ENCODE data around the gene CPNE9. TPM values are rescaled to one million over a fixed set of nuclear protein-coding genes. Genes with fewer than 3 reads are reported as not detected.

The CPNE9 gene
- total RNA-seq, 4 donors from 2014 or later, result 0.54 to 1.6 (median 1.1) TPM

DNA sequence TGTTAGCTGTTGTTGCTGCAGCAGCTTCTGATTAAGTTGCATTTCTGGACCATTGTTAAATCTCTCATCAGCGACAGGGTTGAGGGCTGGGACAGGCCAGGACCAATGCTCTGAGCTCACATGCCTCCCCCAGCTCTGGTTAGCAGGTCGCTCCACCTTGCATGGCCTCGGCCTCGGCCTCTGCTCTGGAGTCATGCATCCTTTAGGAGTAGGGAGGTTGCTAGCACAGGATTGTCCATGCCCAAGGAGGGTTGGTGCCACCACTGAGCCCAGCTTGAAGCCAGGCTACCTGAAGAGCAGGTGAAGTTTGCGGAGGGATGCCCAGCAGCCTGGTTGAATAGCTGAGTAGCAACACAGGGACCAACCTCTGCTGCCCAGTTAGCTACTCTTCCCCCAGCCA, 11.2 kb upstream of the CPNE9 start:
- no peak overlapping the region for H3K4me3 ChIP-seq (ENCODE audit: low read depth, poor library complexity, severe bottlenecking)
- TF ChIP-seq POLR2A (IDR thresholded peaks at IDR 0.05), result no peak
- TF ChIP-seq, protein P1, sequence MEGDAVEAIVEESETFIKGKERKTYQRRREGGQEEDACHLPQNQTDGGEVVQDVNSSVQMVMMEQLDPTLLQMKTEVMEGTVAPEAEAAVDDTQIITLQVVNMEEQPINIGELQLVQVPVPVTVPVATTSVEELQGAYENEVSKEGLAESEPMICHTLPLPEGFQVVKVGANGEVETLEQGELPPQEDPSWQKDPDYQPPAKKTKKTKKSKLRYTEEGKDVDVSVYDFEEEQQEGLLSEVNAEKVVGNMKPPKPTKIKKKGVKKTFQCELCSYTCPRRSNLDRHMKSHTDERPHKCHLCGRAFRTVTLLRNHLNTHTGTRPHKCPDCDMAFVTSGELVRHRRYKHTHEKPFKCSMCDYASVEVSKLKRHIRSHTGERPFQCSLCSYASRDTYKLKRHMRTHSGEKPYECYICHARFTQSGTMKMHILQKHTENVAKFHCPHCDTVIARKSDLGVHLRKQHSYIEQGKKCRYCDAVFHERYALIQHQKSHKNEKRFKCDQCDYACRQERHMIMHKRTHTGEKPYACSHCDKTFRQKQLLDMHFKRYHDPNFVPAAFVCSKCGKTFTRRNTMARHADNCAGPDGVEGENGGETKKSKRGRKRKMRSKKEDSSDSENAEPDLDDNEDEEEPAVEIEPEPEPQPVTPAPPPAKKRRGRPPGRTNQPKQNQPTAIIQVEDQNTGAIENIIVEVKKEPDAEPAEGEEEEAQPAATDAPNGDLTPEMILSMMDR (IDR thresholded peaks at IDR 0.05), result no peak
- intact Hi-C loops (cut with DNase I; ENCODE audit: low total_unique reads), result no loop called here
- DNase-seq (ENCODE audit: low spot score in 2 of 2), result no peak
- 94 to 100% methylated on average over 2 to 5 of the region's 5 CpGs for WGBS, 2 donors

DNA sequence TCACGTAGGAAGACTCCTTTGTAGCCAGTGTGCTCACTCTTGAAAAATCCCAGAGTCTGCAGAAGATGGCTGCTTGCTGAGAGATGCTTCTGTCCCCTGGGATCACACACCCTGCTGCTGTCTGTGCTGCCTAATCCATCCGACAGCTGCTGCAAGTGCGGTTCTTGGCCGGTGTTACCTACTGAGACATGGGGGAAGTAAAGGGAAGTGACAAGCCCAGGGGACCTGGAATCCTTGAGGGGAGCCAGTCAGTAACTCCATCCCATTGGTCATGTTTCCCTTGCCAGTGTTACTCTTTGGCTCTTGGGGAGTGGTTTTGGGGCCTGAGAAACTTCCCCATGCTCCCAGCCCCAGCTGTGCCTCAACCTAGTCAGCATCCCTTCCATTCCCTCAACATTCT, 8.3 kb upstream of the CPNE9 start:
- 88 to 89% methylated on average over 4 of the region's 4 CpGs for WGBS, 2 donors
- intact Hi-C loops (cut with DNase I; ENCODE audit: low total_unique reads), result no loop called here
- H3K4me3 ChIP-seq (ENCODE audit: low read depth, poor library complexity, severe bottlenecking), result no peak overlapping the region
- TF ChIP-seq, protein P1 (IDR thresholded peaks at IDR 0.05), result no peak
- TF ChIP-seq POLR2A (IDR thresholded peaks at IDR 0.05), result no peak
- no peak for DNase-seq (ENCODE audit: low spot score in 2 of 2)

GRCh38 chr3:9695746-9696145, 7.9 kb upstream of the CPNE9 start:
- 84 to 85% methylated on average over 7 of the region's 7 CpGs for WGBS, 2 donors
- TF ChIP-seq POLR2A (IDR thresholded peaks at IDR 0.05), result no peak
- TF ChIP-seq, protein P1 (IDR thresholded peaks at IDR 0.05), result no peak
- no peak for DNase-seq (ENCODE audit: low spot score in 2 of 2)
- intact Hi-C loops (cut with DNase I; ENCODE audit: low total_unique reads), result no loop called here
- no peak overlapping the region for H3K4me3 ChIP-seq (ENCODE audit: low read depth, poor library complexity, severe bottlenecking)

DNA sequence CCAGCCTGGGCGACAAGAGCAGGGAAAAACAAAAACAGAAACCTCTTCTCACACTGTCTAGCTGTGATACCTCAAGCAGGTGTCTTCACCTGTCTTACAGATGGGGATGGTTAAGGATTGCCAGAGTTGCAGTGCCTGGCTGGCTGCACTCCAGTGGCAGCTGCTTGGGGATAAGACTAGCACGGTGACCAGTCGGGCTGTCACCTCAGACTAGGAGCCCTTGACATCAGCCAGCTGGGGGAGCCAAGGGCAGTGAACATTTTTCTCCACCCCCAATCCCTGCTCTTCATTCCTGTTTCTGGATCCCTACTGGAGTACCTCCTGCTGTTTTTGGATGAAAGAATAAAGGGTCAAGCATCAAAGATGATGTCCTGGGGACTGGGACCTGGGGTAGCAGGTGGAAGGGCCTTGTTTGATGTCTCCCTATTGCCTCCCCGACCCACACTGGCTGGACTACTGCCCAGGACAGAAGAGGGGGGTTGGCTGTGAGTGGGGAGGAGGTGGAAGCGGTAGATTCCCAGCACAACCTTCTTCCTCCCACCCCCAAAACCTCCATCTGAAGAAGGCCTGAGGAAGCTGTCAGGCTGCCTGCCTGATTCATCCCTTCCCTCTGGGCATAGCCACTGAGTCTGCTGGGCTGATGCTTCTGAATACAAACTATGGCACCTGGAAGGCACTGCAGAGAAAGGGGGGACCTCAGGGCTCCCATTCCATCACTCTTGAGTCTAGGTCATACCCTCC, 7.0 kb upstream of the CPNE9 start:
- TF ChIP-seq POLR2A (IDR thresholded peaks at IDR 0.05), result no peak
- 74 to 75% methylated on average over 5 of the region's 5 CpGs for WGBS, 2 donors
- no peak for DNase-seq (ENCODE audit: low spot score in 2 of 2)
- H3K4me3 ChIP-seq (ENCODE audit: low read depth, poor library complexity, severe bottlenecking), result no peak overlapping the region
- intact Hi-C loops (cut with DNase I; ENCODE audit: low total_unique reads), result no loop called here

- WGBS, 2 donors, result 73 to 86% methylated on average over 4 of the region's 4 CpGs
- DNase-seq (ENCODE audit: low spot score in 2 of 2), result no peak
Measured at GRCh38 chr3:9697892-9698291, 5.7 kb upstream of the CPNE9 start.

GRCh38 chr3:9698293-9698692, 5.3 kb upstream of the CPNE9 start:
- no peak for DNase-seq (ENCODE audit: low spot score in 2 of 2)
- no peak for TF ChIP-seq POLR2A (IDR thresholded peaks at IDR 0.05)
- TF ChIP-seq, protein P1 (IDR thresholded peaks at IDR 0.05), result no peak
- intact Hi-C loops (cut with DNase I; ENCODE audit: low total_unique reads), result no loop called here
- H3K4me3 ChIP-seq (ENCODE audit: low read depth, poor library complexity, severe bottlenecking), result no peak overlapping the region
- WGBS, 2 donors, result 92 to 96% methylated on average over 3 of the region's 3 CpGs

More at GRCh38 chr3:9697892-9698291, 5.7 kb upstream of the CPNE9 start:
- TF ChIP-seq, protein P1 (IDR thresholded peaks at IDR 0.05), result no peak
- TF ChIP-seq POLR2A (IDR thresholded peaks at IDR 0.05), result no peak
- intact Hi-C loops (cut with DNase I; ENCODE audit: low total_unique reads), result no loop called here
- H3K4me3 ChIP-seq (ENCODE audit: low read depth, poor library complexity, severe bottlenecking), result no peak overlapping the region
